Colonic mucosa (tissue), 4 donors: Measurements from ENCODE around the gene TYROBP. TPM values are rescaled to one million over a fixed set of nuclear protein-coding genes. Genes with fewer than 3 reads are reported as not detected.
A peak's percentile ranks its signal among the peaks of the same experiment; 100 is the strongest.

Experiments
- DNase-seq: peaks from one replicate; pipeline ENCODE4 v3.0.0-alpha.2; 2020
- H3K27ac ChIP-seq: fragments of 200-600 bp; one replicate; pipeline ENCODE4 v1.8.0; 2021
- H3K27me3 ChIP-seq: fragments of 200-600 bp; one replicate; pipeline ENCODE4 v1.8.0; 2021
- H3K36me3 ChIP-seq: fragments of 200-600 bp; one replicate; pipeline ENCODE4 v1.8.0; 2021
- H3K4me1 ChIP-seq: fragments of 200-600 bp; one replicate; pipeline ENCODE4 v1.8.0; 2021; ENCODE audit warnings: mild to moderate bottlenecking
- H3K4me3 ChIP-seq: fragments of 200-600 bp; one replicate; pipeline ENCODE4 v1.8.0; 2021
- H3K9ac ChIP-seq, 2 donors: one replicate each; pipeline ENCODE4 v1.7.0; 2013; ENCODE audit warnings: control low read depth in 2 of 2, low read depth in 2 of 2, low read length in 2 of 2
- H3K9me3 ChIP-seq: fragments of 200-600 bp; one replicate; pipeline ENCODE4 v1.8.0; 2021
- CTCF ChIP-seq: fragments of 200-600 bp; IDR thresholded peaks from one replicate; pipeline ENCODE4 v1.8.0; 2022; ENCODE audit warnings: antibody characterized with exemption, mild to moderate bottlenecking
- intact Hi-C: fragments of 100-400 bp; cut with DNase I; formaldehyde crosslinking; loops from one replicate; pipeline ENCODE4 v1.14.1; 2022
- total RNA-seq, 2 donors: library from RNA; stranded (reverse); fragmentation: NEBNext Ultra II Directional in 1 of 2; extraction: Animal tissue kit (Norgen Biotek cat#: 25700) in 1 of 2; gene quantifications; one replicate each; pipeline ENCODE4 v1.2.1, GENCODE V29; 2021
- donor health status: healthy.
- donor health status: DM: no; HTN: no; CAD: no.
- donor health status: DM: no; HTN: no; CAD: no.

The TYROBP gene
- total RNA-seq, 2 donors from 2014 or later: 10.4 to 32.8 TPM

DNA sequence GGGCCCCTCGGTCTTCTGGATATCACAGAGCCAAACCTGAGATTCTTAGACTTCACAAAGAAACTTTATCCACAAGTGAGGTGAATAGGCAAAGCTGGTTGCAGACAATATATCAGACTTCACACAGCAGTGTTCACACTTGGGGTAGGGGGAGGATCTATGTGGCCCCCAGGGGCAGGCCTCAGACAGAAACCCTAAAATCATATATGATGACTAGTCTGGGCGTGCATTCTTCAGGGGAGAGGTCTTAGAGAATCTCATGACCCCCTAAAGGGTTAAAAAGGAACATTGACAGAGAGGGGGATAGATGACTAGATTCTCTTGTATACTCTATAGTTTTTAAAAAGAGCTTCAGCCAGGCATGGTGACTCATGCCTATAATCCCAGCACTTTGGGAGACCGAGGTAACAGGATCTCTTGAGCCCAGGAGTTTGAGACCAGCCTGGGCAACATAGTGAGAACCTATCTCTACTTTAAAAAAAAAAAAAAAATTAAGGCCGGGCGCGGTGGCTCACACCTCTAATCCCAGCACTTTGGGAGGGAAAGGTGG is 2.8 kb downstream of the TYROBP start:
- no peaks in the 10 kb centered on the region for H3K9me3 ChIP-seq
- intact Hi-C loops: no loop called here

GRCh38 chr19:35904311-35905068 is 3.6 kb downstream of the TYROBP start:
- H3K27ac ChIP-seq: peak overlapping the region; percentile 89
- H3K9me3 ChIP-seq: no peaks in the 10 kb centered on the region
- no peak for DNase-seq
- peak overlapping the region in 1 of 2 donors; percentile 2 for H3K9ac ChIP-seq
- no peaks in the 10 kb centered on the region for H3K36me3 ChIP-seq
- intact Hi-C loops: no loop called here
- TF ChIP-seq CTCF: no peak
- H3K4me1 ChIP-seq: no peaks in the 10 kb centered on the region
- no peak overlapping the region for H3K4me3 ChIP-seq
- no peaks in the 10 kb centered on the region for H3K27me3 ChIP-seq

More for the DNA sequence above, 2.8 kb downstream of the TYROBP start:
- Histone ChIP-seq H3K27ac (peak overlapping the region; percentile 38), H3K9ac (no peak overlapping the region), H3K27me3 (no peaks in the 10 kb centered on the region), H3K36me3 (no peaks in the 10 kb centered on the region), H3K4me1 (no peaks in the 10 kb centered on the region), H3K4me3 (no peak overlapping the region)
- no peak for TF ChIP-seq CTCF
- no peak for DNase-seq

DNA sequence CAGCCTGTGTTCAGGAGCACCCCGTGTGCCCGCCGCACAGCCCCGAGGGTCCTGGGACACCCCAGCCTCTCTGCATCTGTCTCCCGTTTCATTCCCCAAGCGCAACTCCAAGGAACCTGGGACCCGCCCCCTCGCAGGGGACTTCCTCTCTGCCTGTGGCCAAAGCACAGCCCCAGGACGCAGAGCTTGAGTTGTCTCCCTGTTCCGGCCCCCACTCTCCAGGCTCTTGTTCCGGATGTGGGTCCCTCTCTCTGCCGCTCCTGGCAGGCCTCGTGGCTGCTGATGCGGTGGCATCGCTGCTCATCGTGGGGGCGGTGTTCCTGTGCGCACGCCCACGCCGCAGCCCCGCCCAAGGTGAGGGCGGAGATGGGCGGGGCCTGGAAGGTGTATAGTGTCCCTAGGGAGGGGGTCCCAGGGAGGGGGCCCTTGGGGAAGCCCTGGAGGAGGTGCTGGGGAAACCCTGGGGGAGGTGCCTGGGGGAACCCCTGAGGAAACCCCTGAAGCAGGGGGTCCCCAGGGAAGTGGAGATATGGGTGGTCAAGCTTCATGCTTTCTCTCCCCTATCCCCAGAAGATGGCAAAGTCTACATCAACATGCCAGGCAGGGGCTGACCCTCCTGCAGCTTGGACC is 4.4 kb downstream of the TYROBP start:
- Histone ChIP-seq H3K9ac (peak overlapping the region; percentile 46 to 57), H3K27ac (peak overlapping the region; percentile 89), H3K36me3 (no peaks in the 10 kb centered on the region), H3K4me3 (peak overlapping the region; percentile 21), H3K4me1 (no peaks in the 10 kb centered on the region), H3K9me3 (no peaks in the 10 kb centered on the region), H3K27me3 (no peaks in the 10 kb centered on the region)
- intact Hi-C loops: no loop called here
- TF ChIP-seq CTCF: no peak
- DNase-seq: peak; percentile 76

DNA sequence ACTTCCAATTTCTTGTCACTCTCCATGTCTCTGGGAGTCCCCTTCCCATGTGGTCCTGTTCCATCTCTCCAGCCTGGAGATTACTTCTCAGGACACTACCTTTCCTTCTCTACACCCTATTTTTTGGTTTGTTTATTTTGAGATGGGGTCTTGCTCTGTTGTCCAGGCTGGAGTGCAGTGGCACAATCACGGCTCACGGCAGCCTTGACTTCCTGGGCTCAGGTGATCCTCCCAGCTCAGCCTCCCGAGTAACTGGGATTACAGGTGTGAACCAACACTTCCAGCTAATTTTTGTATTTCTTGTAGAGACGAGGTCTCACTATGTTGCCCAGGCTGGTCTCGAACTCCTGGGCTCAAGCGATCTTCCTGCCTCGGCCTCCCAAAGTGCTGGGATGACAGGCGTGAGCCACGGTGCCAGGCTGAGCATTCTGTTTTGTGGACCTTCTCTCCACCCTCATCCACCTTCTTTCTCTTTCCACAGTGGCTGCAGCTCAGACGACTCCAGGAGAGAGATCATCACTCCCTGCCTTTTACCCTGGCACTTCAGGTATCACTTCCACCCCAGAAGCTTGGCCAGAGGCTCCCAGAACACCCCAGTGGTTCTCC is 5.1 kb downstream of the TYROBP start:
- no peak for TF ChIP-seq CTCF
- H3K4me1 ChIP-seq: peaks cover 3% of the 10 kb centered on the region
- H3K9me3 ChIP-seq: no peaks in the 10 kb centered on the region
- no peaks in the 10 kb centered on the region for H3K36me3 ChIP-seq
- intact Hi-C loops: no loop called here
- H3K9ac ChIP-seq: peak overlapping the region; percentile 46 to 57
- H3K27ac ChIP-seq: peak overlapping the region; percentile 89
- H3K4me3 ChIP-seq: peak overlapping the region; percentile 21
- H3K27me3 ChIP-seq: no peaks in the 10 kb centered on the region
- DNase-seq: no peak

DNA sequence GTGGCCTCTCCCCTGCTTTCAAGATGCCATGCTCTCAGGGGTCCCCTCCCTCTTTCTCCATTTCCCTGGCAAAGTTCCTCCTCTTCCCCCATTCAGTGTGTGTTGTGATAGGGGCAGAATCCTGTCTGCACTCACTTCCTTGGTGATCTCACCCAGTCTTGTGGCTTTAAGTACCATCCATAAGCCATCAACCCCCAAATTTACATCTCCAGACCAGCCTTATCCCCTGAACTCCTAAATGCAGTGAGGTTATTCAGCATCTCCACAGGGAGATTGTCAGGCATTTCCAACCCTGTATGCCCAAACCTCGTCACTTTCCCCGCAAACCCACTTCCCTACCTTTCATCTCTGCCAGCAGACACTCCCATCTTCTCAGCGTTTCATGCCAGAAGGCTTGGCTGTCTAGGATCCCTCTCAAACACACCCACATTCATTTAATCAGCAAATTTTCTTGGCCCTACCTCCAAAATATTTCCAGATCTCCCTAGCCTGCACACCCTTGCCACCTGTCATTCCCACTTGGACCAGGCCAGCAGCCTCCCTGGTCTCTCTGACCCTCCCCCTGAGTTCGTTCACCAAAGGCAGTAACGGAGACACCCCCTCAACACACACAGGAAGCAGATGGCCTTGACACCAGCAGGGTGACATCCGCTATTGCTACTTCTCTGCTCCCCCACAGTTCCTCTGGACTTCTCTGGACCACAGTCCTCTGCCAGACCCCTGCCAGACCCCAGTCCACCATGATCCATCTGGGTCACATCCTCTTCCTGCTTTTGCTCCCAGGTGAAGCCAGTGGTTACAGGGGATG is 6.0 kb downstream of the TYROBP start, which contains the start of gene HCST:
TSS of gene HCST (plus strand) at position 676 of the 808 bp plus-strand sequence. CDS start at position 741, 65 bp downstream.
- no peak for DNase-seq
- intact Hi-C loops: no loop called here

More for the DNA sequence above, 6.0 kb downstream of the TYROBP start, which contains the start of gene HCST:
- peaks cover 3% of the 10 kb centered on the region for H3K4me1 ChIP-seq
- H3K27me3 ChIP-seq: no peaks in the 10 kb centered on the region
- TF ChIP-seq CTCF: no peak
- peak within 1 kb of the TSS; percentile 46 to 57 for H3K9ac ChIP-seq
- H3K36me3 ChIP-seq: no peaks in the 10 kb centered on the region
- peak within 1 kb of the TSS; percentile 89 for H3K27ac ChIP-seq
- no peaks in the 10 kb centered on the region for H3K9me3 ChIP-seq
- peak within 1 kb of the TSS; percentile 21 for H3K4me3 ChIP-seq
